Right lung (tissue), 5 donors: ENCODE results near the gene EML4. TPM values are rescaled to one million over a fixed set of nuclear protein-coding genes. Genes with fewer than 3 reads are reported as not detected.
"Not testable (repeated sequence)": the region's sequence is repeated elsewhere in the genome, so short reads cannot be mapped to it uniquely, and the experiment has no call there.

Source experiments
- DNase-seq, 2 donors: peaks; one replicate each; pipeline ENCODE4 v3.0.0-alpha.2; 2013
- polyA plus RNA-seq, 5 donors: library from polyadenylated mRNA; unstranded; fragments of 120-200 nt; gene quantifications; one replicate each; pipeline versions ENCODE4 v1.2.1 to v1.2.3, GENCODE V29; 2013; ENCODE audit warnings: inconsistent platforms in 1 of 5, low replicate concordance in 1 of 5; ENCODE audit not compliant: insufficient read length in 5 of 5, insufficient read depth in 1 of 5

The EML4 gene
- polyA plus RNA-seq, 5 donors: 57.9 to 109 (median 100) TPM

GRCh38 chr2:42169874-42170521, 845 bp downstream of the EML4 start:
- no peak for DNase-seq

DNA sequence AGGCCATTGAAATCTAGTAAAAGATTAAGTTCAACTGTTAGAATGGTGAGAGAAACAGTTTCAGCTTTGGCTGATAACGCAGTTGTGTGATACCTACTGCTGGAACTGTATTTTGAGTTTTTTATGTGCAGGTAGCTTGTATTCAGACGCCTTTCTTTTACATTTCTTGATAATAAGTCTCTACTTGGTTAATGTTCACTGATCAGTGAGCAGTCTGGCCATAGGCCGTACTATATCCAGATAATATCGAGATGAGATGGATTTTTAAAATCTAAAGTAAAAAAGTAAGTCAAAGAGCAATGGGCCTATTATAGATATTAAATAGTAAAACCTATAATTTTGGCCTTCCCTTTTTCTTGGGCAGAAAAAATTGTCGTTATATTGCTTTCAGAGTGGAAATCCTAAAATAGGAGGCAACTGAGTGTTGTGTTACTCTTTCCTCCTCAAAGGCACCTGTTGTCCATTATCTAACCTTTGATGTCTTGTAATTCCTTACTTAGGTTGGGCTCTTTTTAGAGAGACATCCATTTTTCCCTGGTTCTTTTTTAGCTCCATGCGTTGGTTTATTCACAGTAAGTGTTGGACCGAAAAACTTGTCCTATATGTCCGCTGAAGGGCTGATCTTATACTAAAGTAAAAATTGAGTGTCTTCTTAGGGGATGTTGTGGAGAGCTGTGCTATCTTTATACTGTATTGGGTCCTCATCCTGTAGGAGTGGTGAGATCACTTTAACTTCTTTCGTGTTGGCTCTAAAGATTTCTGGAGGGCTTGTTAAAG, 1.7 kb downstream of the EML4 start:
- no peak for DNase-seq

GRCh38 chr2:42171396-42171980, 2.3 kb downstream of the EML4 start:
- DNase-seq: no peak

DNA sequence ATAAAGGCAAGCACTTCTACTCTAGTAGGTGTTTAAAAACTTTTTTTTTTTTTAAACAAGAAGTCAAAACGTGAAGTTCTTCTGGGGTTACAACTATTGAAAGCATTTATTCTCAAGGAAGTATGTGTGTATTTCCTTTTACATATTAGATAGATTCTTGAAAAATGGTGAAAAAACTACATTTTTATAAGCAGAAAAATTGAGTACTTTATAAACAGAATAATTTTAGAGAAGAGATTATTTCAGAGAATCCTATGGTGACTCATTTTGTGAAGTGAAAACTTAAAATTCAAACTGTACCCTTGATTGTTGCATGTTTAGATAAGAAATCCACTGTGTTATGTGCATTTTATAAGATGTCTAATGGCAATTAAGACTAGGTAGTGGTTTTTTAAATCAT, 2.9 kb downstream of the EML4 start:
- no peak for DNase-seq

DNA sequence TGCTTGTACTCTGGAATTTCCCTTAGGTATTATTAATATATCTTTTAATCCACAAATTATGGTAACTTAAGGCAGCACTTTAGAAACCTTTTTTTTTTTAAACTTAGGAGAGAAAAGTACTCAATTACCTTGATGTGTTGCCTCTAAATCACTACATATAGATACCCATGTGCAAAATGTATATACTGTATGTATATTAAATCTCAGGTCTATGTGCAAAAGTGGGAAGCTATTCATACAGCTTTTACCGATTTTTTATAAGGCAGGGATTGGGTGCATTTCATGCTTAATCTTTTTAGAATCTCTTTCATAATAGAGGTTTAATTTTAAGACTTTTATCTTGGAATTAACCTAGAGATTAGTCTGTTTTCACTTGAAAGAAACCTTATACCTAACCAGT, 3.4 kb downstream of the EML4 start:
- DNase-seq: no peak

DNA sequence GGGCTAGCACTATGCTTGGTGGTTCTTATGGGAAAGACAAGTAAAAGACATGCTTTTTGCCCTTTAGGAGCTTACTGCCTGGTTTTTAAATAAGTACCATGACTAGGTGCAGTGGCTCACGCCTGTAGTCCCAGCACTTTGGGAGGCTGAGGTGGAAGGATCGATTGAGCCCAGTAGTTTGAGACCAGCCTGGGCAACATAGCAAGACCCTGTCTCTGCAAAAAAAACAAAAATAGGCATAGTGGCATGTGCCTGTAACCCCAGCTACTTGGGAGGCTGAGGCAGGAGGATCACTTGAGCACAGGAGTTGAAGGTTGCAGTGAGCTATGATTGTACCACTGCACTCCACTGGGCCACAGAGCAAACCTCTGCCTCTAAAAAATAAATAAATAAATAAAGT, 4.3 kb downstream of the EML4 start:
- DNase-seq: not testable (repeated sequence)

- DNase-seq: no peak
Measured at GRCh38 chr2:42176992-42177738, 8.0 kb downstream of the EML4 start.

DNA sequence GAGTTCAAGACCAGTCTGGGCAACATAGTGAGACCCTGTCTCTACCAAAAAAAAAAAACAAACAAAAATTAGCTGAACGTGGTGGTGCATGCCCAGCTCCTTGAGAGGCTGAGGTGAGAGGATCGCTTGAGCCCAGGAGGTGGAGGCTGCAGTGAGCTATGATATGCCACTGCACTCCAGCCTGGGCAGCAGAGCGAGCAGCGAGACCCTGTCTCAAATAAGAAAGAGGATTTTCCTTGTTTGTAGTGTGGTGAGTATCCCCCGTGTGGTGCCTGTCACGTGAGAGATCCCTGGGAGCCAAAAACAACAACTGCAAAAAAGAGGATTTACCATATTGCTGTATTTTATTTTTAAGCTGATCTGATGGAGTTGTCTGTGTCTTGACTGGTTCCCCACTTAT, 9.2 kb downstream of the EML4 start:
- no peak for DNase-seq

DNA sequence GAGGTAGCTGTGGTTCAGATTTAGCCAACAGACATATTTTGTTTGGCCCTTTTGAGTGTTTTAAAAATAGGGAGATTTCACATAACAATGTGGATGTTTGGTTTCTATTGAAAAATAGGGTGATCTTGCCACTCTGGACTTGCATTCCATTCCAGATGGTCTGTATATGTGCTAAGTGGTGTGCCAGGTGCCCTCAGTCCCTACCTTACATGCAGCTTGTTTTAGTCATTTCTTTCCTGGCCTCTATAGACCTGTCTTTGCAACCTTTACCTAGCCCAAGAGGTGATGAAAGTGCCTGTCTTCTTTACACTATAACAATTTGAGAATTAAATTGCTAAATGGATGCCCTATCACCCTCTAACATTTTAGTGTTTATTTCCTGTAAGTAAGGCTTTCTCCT, 11.1 kb downstream of the EML4 start:
- DNase-seq: no peak

DNA sequence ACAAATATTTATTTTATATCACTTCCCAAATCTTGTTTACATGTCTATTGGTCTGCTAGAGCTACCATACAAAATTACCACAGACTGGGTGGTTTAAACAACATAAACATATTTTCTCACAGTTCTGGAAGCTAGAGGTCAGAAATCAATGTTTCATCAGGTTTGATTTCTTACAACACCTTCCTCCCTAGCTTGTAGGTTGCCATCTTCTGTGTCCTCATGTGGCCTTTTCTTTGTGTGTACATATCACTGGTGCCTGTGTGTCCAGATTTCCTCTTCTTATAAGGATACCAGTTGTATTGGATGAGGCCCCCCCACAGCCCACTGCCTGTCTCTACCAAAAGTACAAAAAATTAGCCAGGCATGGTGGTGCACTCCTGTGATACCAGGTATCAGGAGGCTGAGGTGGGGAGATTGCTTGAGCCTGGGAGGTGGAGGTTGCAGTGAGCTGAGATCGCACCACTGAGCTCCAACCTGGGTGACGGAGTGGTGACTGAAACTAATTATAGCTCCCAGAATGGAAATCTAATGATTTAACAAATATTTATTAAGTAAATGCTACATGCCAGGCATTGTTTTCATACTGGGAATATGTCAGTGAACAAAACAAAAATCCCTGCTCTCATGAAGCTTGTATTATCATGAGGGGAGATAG, 13.6 kb downstream of the EML4 start:
- DNase-seq: no peak

DNA sequence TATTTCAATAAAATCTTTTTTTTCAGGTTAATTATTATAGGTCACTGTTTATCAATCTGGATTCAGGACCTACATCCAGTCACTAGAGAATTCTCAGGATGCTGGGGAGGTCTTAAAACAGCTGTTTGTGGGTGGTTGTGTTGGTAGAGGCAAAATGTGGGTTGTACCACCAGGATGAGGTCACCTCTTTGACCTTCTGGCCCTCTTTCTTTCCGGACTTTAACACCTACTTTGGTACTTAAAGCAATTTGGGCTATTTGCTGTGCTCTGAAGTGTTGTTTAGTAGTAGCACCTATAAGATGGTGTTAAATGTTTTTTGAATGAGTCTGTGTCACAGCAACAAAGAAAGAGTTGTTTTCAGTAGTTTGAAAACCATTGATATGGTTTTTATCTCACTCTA, 14.6 kb downstream of the EML4 start:
- no peak for DNase-seq

GRCh38 chr2:42184346-42184745, 15.2 kb downstream of the EML4 start:
- no peak for DNase-seq

DNA sequence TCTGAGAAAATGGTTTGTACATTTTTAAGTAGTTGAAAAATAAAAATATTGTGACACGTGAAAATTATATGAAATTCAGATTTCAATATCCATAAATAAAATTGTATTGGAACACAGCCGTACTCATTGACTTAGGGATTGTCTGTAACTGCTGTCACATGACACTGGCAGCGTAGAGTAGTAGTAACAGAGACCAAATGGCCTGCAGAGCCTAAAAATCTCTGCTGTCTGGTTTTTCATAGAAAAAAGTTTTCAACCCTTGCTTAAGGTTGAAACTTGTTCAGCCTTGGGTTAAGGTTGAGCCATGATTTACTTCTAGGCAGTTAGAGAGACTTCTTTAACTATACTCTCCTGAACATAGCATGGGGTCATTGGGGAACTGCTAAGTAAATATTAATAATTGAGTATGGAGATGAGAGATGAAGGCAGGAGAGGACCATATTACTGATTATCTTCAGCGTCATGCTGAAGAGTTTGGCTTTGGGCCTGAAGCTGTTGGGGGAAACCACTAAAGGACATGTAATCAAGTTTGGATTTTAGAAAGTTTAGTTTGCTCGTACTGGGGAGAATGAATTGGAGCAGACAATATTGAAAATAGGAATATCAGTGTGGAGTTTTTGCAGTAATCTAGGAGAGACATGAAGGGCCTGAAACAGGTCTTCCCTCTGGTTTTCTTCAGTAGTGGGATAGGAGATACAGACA, 16.2 kb downstream of the EML4 start:
- DNase-seq: no peak

GRCh38 chr2:42186366-42186765, 17.2 kb downstream of the EML4 start:
- no peak for DNase-seq

GRCh38 chr2:42186945-42187632, 17.9 kb downstream of the EML4 start:
- DNase-seq: no peak

GRCh38 chr2:42187886-42188285, 18.7 kb downstream of the EML4 start:
- DNase-seq: no peak

- DNase-seq: no peak
Measured at GRCh38 chr2:42189235-42189566, 20.0 kb downstream of the EML4 start.

- DNase-seq: no peak
Measured at GRCh38 chr2:42190191-42190590, 21.0 kb downstream of the EML4 start.

GRCh38 chr2:42191285-42192009, 22.3 kb downstream of the EML4 start:
- DNase-seq: no peak

DNA sequence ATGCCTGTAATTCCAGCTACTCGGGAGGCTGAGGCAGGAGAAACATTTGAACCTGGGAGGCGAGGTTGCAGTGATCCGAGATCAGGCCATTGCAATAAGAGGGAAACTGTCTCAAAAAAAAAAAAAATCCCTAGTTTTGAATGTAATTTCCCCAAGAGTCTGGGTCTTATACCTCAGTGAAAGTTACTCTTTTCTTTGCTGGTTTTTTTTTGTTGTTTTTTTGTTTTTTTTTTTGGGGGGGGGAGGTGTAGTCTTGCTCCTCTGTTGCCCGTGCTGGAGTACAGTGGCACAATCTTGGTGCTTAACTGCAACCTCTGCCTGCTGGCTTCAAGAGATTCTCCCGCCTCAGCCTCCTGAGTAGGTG, 22.8 kb downstream of the EML4 start:
- no peak for DNase-seq
